HG02759 (cell line): Measurements from ENCODE around the gene CD36.

ENCODE experiments used
- ATAC-seq: cut with Tn5 transposase; IDR thresholded peaks from one replicate; pipeline ENCODE4 v1.9.1; 2021; ENCODE audit warnings: mild to moderate bottlenecking, moderate library complexity; ENCODE audit not compliant: unreplicated experiment

The CD36 gene

DNA sequence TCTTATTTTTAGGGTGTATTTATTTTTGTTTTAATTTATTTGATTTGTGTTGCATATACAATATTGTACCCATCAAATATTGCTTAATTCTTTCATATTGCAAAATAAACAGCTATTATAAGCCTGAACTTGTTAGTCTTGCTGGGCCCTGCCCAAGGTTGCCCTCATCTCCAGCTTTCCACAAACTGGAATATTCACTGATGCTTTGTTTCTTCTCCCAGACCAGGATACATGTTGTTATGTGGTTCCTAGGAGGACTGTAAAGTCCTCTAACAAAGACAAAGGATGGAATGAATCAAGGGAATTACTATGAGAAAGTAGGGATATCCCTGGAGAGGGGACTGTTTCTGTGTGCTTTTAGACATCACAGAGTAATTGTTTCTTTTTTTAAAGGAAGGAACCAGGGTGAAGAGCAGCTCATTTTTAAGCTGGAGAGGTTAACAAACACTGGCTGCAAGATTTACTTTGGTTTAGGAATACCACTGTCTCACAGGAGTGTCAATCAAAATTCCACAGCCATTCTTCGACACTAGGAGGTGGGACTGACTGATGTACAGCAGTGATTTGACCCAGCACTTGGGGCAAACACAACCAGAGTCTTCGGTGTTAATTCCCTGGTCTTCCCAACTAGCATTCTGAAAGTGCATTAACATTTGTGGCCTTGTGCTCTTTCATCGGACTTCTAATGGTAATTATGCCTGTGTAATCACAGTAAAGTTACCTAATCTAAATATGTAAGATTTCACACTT, 14.8 kb upstream of the CD36 start:
- no peak for ATAC-seq

DNA sequence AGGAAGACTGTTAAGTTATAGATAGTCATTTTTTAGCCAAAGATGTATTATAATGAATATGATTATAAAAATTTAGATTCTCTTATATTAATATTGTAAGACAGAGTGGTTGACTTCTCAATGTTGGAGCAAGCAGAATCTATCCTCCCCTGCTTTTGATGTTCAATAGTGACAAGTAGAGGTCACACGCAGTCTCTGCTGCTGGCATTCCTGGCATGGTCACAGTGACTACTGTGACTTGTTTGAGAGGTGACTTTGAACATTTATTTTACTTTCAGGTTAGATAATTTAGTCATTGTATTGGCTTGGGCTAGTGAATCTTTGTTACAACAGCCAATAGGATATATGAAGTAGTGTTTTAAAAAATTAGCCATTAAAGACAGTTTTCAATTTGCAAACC, 13.7 kb upstream of the CD36 start:
- no peak for ATAC-seq

DNA sequence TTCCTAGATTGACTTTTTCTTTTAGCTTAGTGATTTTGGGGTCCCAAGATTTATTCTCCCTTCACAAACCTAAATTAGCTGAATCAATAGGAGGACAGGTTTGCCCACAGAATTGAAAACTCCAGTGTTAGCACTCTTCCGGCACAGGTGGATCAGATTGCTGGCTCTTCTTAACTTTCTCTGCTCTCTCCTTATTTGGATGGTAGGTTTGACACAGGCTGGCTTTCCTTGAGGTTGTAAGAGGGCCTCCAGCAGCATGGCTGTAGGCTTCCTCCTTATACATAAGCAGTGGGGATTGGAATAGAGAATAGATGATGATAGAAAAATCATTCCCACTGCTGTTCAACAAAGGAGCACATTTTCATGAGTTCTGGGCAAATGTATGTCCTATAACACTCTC, 9.4 kb upstream of the CD36 start:
- no peak for ATAC-seq

DNA sequence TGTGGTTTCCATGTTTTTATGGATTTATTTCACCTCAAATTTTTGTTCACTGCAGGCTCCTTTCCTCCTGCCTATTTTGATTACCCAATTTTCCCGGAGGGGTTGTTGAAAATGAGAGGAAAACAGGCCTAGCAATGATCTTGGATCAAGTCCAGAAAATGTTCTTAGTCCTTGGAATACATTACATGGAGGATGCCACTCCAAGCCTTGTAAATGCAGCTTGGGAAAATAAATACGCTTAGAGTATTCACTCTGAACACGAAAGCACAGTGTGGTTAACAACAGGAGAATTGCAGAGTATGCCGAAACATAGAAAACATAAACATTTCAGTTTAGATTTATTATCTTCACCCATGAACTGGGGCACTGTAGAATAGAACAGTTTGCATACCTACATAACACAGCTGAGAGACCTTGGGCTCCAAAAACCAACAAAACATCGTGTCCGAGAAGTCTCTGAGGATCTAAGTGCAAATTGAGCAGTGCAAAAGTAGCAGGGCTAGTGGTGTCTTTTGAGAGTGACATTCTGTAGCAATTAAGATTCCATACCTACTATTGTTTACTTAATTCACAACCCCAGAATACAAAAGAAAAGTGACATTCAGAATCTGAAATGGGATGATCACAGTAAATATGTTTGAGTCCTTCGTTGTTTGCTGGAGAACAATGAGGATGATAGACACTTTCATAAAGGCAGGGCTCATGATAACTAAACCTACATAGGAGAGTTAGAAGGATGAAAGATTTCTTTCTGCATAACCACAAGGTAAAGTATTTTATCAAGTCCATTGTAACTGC, 7.6 kb upstream of the CD36 start:
- ATAC-seq: no peak

DNA sequence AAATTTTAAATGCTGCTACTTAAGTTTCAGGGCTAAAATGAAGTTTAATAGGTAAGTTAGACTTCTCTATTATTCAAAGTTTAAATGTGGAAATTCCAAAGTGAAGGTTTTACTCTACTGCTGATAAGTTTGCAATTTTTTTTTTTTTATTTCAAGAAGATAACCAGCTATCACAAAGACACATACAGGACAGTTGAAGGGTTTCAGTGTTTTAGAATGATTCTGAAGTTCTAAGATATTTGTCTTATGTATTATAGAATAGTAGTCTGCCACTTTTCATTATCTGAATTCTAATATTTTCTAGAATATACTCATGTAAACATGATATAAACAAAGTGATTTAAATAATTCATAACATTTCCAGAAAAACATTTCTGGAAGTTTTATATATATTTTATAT, 7.0 kb upstream of the CD36 start:
- ATAC-seq: no peak

DNA sequence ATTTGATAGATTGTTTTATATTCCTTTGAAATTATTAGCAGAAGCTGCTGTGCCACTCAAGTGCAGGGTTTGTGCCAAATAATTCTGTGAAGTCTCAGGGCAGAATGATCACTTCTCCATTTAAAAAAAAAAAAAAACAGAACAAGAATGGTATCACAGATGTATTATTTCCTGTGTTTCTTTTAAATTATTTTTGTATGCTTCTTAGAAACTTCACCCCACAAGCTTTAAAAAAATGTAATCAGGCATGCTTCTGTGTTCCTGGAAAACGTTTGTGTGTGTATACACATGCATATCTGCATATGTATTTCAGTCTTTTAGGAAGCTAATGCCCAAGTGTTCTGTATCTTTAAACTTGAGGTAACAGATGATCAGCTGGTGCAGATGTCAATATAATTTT, 6.3 kb upstream of the CD36 start:
- ATAC-seq: no peak

DNA sequence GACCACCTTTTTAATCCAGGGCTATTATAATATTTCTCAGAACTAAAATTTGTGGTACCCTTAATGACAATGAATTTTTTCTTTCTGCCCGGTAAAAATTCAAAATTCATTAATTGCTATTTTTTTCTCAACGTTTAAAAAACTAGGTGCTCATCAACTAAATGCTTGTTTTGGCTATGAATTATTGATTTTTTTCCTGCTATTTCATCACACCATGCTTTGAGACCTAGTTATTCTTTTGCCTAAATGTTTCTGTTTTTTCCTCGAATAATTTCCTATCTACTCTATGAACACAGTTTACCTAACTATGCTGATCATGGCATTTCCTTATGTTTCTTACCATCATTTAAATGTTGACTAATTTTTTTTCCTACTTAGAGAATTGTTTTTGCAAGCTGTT, 5.6 kb upstream of the CD36 start:
- no peak for ATAC-seq

DNA sequence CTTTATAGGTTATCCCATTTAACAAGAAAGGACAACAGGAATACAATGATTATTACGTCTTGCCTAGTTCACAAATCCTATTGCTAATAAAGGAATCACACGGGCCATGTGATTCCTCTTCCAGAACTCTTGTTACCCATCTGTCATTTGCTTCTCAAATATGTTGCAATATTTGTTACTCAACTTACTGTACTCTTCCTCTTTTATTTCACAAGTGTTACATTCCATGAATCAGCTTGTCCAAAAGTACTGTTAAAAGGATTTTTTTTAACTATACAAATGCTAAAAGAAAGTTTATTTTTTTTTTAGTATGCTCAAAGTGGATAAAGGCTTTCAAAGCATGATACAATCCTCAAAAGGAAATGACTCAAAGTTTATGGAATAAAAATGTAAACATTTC, 3.9 kb upstream of the CD36 start:
- ATAC-seq: no peak

DNA sequence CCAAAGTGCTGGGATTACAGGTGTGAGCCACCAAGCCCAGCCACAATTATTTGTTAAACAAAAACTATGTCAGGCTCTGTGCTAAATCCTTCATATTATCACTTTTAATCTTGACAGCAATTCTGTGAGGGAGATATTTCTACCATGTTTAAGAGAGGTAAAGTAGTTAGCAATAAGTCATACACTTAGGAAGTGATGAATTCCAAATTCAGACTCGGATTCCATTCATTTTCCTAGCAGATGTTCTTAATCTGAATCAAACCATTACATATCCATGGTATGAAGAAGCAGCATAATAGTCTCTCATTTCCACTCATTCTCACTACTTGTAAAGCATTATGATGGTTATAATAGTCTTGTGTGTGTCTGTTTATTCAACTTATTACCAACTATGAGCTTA, 2.9 kb upstream of the CD36 start:
- no peak for ATAC-seq

DNA sequence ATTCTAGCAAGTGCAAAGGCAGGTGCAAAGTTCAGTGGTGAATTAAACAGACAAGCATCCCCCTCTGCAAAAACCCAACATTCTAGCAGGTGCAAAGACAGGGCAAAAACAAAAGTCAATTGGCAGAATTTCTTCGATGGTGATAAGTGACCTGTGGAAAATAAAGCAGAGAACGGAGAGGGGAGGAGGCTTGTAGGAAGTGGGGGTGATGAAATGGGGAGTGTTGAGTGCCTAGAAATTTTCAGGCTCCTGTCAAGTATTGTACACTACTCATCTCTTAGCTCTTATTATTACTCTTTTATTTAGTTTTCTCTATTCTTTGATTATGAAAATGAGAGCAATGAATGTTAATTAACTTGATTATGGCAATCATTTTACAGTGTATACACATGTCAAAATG, 2.4 kb upstream of the CD36 start:
- ATAC-seq: no peak

DNA sequence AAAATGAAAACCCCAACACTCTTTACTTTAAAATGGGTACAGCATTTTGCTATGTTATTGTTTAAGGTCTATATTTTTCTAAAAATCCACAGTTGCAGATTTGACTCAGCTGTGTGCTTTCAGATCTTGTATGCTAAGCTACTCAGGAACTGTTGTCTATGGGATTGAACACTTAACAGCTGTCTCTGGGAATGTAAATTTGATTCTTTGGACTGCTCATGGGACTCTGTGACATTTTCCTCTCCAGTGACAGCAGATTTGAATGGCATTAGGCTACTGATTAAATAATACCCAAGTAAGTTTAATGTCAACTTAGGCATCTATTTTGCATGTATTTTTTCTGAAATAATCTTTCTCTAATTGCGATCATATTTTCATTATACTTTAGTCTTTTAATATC, 1.7 kb upstream of the CD36 start:
- ATAC-seq: no peak

DNA sequence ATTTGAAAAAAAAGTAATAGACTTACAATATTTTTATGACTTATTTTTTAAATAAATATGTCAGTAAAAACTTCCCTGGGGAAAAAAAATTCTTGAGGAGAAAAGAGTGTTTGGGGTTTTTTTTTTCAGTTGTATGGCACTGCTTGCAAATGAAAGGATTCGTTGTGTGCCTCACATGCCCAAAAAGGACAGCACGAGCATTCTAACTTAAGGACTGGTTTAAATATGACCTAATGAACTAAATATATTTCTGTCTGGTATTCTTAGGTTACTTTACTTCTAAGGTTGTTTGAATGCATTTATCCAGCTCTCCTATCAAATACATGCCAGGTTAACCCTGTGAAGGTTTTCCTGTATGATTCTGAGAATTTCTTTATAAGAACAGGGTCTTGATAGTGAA, 988 bp upstream of the CD36 start:
- no peak for ATAC-seq

DNA sequence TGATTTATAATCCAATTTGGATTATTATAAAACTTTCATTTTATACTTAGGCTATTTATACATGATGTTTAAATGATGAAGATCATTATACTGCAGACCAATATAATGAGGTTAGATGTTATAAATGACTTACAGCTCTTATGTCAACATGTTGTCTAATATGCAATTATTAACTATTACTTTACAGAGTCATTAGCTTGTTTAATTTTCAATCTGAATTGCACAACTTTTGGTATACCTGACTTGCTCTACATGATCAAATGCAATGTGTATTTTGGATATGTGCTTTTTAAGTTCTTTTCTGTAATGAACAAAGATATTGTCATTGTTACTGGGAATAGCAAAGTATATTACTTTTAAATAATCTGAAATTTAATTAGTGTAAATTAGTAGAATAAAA, 569 bp downstream of the CD36 start:
- ATAC-seq: no peak

DNA sequence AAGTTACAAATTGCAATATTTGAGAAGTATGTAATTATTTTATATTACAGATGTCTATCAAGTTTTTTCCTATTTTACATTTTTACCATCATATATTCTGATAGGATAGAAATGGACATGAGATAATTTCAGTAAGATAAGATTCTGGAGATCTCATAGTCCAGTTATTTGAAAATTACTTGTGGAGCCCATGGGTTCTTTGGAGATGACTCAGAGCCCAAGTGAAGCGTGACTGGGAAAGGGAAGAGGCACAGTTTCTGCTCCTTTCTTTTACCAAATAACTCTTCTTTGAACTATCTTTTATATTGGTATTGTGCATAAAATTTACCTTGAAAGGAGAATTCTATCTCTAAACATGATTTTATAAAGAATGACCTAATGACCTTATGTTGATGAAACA, 2.4 kb downstream of the CD36 start:
- ATAC-seq: no peak

DNA sequence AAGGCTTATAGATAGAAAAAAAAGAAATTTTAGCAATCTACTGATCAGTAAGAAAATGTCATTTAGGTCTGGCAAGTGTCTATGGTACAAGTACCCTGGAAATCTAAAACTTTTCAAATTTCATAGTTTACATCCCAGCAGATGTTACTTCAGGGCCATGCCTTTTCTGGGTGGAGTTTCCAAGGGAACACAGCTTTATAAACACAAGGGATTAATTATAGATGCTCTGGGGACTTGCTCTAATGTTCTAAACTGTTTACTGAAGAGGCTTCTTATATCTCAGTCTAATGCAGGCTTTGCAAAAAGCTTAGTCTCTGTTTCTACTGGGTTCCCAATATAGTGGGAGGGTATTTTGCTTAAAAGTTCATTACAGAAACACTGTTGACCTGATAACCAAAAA, 3.1 kb downstream of the CD36 start:
- no peak for ATAC-seq

DNA sequence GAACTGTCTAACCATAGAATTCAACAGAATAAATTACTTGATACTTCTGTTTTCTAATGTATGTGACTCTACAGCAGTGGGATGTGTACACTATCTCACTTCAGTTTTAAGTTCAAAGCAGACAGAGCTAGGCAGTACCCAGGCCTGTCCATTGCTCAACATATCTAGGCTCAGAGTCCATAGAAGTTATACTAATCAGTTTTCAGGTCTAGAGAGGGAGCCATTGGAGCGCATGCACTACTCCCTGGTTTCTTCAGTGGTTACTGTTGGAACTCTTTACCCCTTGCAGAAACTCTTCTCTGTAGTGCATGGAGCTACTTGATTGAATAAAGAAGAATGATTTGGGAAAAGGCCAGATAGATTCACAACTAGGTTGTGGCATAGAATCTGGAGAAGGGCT, 4.4 kb downstream of the CD36 start:
- no peak for ATAC-seq

DNA sequence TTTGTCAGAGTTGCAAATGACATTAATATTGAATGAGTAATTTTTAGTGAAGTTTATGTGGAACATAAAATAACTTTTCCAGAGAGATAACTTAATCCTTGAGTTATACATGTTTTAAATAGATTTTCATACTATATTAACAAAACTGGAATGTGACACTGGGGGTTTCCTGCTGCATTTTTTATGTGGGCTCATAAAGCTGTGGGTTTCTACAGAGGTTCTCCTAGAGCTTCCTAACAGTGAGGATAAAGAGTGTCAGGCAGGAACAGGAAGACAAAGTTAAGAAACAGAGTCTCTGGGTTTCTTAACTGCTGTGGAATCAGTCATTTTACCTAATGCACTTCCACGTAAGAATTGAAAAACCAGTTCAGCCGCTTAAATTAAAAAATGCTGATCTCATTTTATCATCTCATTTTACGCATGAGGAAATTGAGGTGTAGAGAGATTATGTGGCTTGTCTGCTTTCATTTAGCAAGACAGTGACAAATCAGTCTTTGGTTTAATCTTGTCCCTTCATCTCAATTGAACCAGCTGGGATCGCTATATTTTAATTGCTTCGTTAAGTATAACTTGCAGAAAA, 5.0 kb downstream of the CD36 start:
- ATAC-seq: no peak

DNA sequence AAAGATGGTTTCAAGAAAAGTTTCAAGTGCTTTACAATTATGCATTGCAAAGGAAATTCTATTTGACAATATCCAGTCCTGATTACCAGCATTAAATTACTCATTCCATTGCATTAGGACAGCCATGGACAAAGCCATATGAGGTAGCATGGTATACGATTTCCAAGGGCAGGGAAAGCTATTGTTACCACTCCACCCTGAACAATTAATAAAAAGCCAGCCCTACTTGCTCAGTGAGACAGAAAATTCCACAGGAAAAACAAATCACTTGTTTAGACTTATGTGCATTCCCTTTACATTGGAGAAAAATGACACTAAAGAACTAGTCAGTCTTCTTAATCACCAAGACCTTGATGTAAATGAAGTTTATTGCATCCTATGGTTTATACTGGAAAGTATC, 5.6 kb downstream of the CD36 start:
- ATAC-seq: no peak

DNA sequence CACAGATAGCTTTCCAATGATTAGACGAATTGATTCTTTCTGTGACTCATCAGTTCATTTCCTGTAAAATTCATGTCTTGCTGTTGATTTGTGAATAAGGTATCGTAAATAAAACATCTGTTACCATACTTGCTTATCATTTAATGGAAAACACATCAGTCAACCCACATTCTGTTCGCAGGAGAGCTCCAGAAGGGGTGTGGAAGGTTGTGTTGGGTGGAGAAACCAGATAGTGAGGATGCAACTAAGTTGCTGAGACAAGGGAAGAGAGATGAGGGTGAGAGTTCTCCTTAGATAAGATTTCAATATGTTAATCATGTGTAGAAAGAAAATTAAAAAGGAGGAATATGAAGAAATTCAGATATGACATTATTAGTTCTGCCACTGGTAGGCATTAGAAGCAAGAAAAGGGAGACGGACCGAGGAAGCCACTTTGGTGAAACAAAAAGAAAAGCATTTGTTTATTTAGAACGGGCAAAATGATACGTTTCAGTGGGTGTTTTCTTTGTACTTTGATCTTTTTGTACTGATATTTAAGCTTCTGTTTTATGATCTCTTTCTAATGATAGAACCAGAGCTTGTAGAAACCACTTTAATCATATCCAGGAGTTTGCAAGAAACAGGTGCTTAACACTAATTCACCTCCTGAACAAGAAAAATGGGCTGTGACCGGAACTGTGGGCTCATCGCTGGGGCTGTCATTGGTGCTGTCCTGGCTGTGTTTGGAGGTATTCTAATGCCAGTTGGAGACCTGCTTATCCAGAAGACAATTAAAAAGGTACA, 7.8 kb downstream of the CD36 start:
- no peak for ATAC-seq

DNA sequence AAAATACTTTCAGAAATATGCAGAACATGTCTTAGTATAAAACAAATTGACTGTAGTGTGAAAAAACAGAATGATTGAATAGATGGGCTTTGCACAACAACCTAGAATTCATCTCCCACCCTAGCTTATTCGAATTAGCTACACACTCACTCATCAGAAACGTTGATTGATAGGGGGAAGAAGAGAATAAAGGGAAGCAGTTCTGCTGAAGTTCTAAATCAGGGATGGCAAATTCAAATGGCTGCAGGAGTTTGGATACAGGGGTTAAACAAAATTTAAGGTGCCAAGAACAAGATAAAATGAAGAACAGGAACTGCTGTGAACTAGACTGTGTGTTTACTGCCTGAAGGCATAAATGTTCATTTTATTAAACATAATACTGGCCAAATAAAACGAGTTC, 9.0 kb downstream of the CD36 start:
- no peak for ATAC-seq

DNA sequence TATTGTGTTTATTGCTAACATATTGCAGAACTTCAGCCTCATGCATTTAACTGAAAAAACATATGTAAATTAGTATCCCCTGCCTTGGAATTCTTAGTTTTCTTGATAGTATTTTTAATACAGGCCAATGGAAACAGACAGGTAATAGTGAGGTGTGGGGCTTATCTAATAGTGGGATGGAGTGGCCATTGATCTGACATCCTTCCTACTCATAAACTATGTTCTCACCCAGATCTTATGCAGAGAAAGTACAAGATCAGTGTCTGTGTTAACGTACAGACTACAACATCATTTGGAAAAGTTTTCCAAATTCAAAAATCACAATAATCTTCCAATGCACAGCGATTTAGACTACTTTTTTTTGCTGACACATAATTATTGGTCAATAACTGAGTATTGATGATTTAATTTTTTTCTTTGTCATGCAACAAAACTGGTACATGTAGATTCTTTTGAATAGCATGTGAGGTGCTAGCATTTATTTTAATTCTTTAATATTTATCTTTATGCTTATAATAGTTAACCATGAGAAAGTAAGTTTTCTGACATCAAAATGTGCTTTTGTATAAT, 9.7 kb downstream of the CD36 start:
- ATAC-seq: no peak
